Suprapubic skin (tissue), 4 donors: ENCODE measurements around the gene TRMT61A. TPM values are rescaled to one million over a fixed set of nuclear protein-coding genes. Genes with fewer than 3 reads are reported as not detected.

Experiments used
- DNase-seq, 2 donors: peaks; one replicate each; pipeline ENCODE4 v3.0.0-alpha.2; 2019; ENCODE audit warnings: low spot score in 2 of 2
- H3K27ac ChIP-seq: fragments of 200-600 bp; sonication (generic); one replicate; pipeline ENCODE4 v1.5.1; 2019
- H3K27me3 ChIP-seq: fragments of 200-600 bp; sonication (generic); one replicate; pipeline ENCODE4 v1.5.1; 2019
- H3K36me3 ChIP-seq: fragments of 200-600 bp; sonication (generic); one replicate; pipeline ENCODE4 v1.5.1; 2019
- H3K4me1 ChIP-seq: fragments of 200-600 bp; sonication (generic); one replicate; pipeline ENCODE4 v1.5.1; 2019
- H3K4me3 ChIP-seq: fragments of 200-600 bp; sonication (generic); one replicate; pipeline ENCODE4 v1.5.1; 2019; ENCODE audit warnings: mild to moderate bottlenecking
- H3K9me3 ChIP-seq: fragments of 200-600 bp; sonication (generic); one replicate; pipeline ENCODE4 v1.5.1; 2019
- CTCF ChIP-seq, 2 donors: fragments of 200-600 bp in 1 of 2; fragments of 450-650 bp in 1 of 2; sonication (generic) in 1 of 2; IDR thresholded peaks; one replicate each; pipeline ENCODE4 v1.5.1; 2016 to 2019; ENCODE audit warnings: antibody characterized with exemption in 2 of 2, mild to moderate bottlenecking in 1 of 2, moderate library complexity in 1 of 2
- EP300 ChIP-seq: sonication (generic); formaldehyde crosslinking; IDR thresholded peaks from one replicate; pipeline ENCODE4 v1.6.1; 2017; ENCODE audit warnings: antibody characterized with exemption
- POLR2A ChIP-seq, 2 donors: fragments of 450-650 bp; IDR thresholded peaks; one replicate each; pipeline ENCODE4 v1.6.1; 2017; ENCODE audit warnings: antibody characterized with exemption in 2 of 2, mild to moderate bottlenecking in 2 of 2, moderate library complexity in 2 of 2
- POLR2AphosphoS5 ChIP-seq, 3 donors: sonication (generic); formaldehyde crosslinking; IDR thresholded peaks; one replicate each; pipeline ENCODE4 v1.6.1; 2017; ENCODE audit warnings: antibody characterized with exemption in 3 of 3
- WGBS: methylation state at CpG from one replicate; pipeline ENCODE4 v1.1.5; 2018; 5-methylcytosine and 5-hydroxymethylcytosine counted together
- total RNA-seq, 4 donors: library from RNA; depleted of rRNA; stranded (reverse); fragments of >200 nt; gene quantifications; one replicate each; pipeline ENCODE4 v1.1.0, GENCODE V29; 2016

TRMT61A gene
- total RNA-seq, 4 donors from 2014 or later, result 15.9 to 21.9 (median 18.5) TPM

- Histone ChIP-seq H3K27me3 (no peaks in the 10 kb centered on the region), H3K4me1 (peaks cover 53% of the 10 kb centered on the region), H3K36me3 (peaks cover 15% of the 10 kb centered on the region), H3K9me3 (no peaks in the 10 kb centered on the region), H3K27ac (peak overlapping the region; percentile 92), H3K4me3 (peak overlapping the region; percentile 75)
- peak in 1 of 2 donors; percentile 66 for DNase-seq
- WGBS, result 36% methylated on average over 6 of the region's 10 CpGs
- no peak for TF ChIP-seq POLR2AphosphoS5 (IDR thresholded peaks at IDR 0.05)
- no peak for TF ChIP-seq EP300
- TF ChIP-seq CTCF (IDR thresholded peaks at IDR 0.05), result no peak
These were observed 830 bp upstream of the TRMT61A start for GRCh38 chr14:103528146-103528586.

- Histone ChIP-seq H3K4me1 (peaks cover 49% of the 10 kb centered on the region), H3K4me3 (peak overlapping the region; percentile 75), H3K27ac (peak overlapping the region; percentile 92), H3K36me3 (peaks cover 30% of the 10 kb centered on the region), H3K9me3 (no peaks in the 10 kb centered on the region), H3K27me3 (no peaks in the 10 kb centered on the region)
- TF ChIP-seq POLR2AphosphoS5 (IDR thresholded peaks at IDR 0.05) (no peak), POLR2A (IDR thresholded peaks at IDR 0.05) (no peak), EP300 (no peak), CTCF (IDR thresholded peaks at IDR 0.05) (no peak)
- DNase-seq, result peak in 1 of 2 donors; percentile 77
- 49% methylated on average over 24 of the region's 42 CpGs for WGBS
These were observed 678 bp downstream of the TRMT61A start for GRCh38 chr14:103529383-103530365.

GRCh38 chr14:103530390-103530789 is 1.4 kb downstream of the TRMT61A start:
- 68% methylated on average over 5 of the region's 7 CpGs for WGBS
- no peak for TF ChIP-seq POLR2AphosphoS5 (IDR thresholded peaks at IDR 0.05)
- TF ChIP-seq EP300, result no peak
- TF ChIP-seq POLR2A (IDR thresholded peaks at IDR 0.05), result no peak
- TF ChIP-seq CTCF (IDR thresholded peaks at IDR 0.05), result no peak
- H3K4me3 ChIP-seq, result peak overlapping the region; percentile 75
- H3K9me3 ChIP-seq, result no peaks in the 10 kb centered on the region
- no peak for DNase-seq
- no peaks in the 10 kb centered on the region for H3K27me3 ChIP-seq
- no peak overlapping the region for H3K27ac ChIP-seq
- H3K36me3 ChIP-seq, result peaks cover 37% of the 10 kb centered on the region
- H3K4me1 ChIP-seq, result peaks cover 49% of the 10 kb centered on the region

- TF ChIP-seq POLR2AphosphoS5 (IDR thresholded peaks at IDR 0.05), result no peak
- TF ChIP-seq EP300, result no peak
- TF ChIP-seq CTCF (IDR thresholded peaks at IDR 0.05), result no peak
- no peak for TF ChIP-seq POLR2A (IDR thresholded peaks at IDR 0.05)
- 85% methylated on average over 4 of the region's 11 CpGs for WGBS
- Histone ChIP-seq H3K27me3 (no peaks in the 10 kb centered on the region), H3K4me1 (peaks cover 49% of the 10 kb centered on the region), H3K27ac (no peak overlapping the region), H3K36me3 (peaks cover 41% of the 10 kb centered on the region), H3K9me3 (no peaks in the 10 kb centered on the region), H3K4me3 (no peak overlapping the region)
- no peak for DNase-seq
These were observed 1.8 kb downstream of the TRMT61A start for GRCh38 chr14:103530831-103531230.
